K562 (cell line): ENCODE results near the gene DLGAP1. TPM values are rescaled to one million over a fixed set of nuclear protein-coding genes. Genes with fewer than 3 reads are reported as not detected.

Source experiments
- ARID1B ChIP-seq: fragments of 450-650 bp; IDR thresholded peaks from 2 replicates; pipeline ENCODE4 v1.6.1; 2016; ENCODE audit warnings: antibody characterized with exemption, mild to moderate bottlenecking, inconsistent platforms
- BHLHE40 ChIP-seq: IDR thresholded peaks from 2 replicates; pipeline ENCODE4 v1.6.1; 2011; ENCODE audit warnings: low read length, improper control_type of control experiment
- CBFA2T3 ChIP-seq: fragments of 450-650 bp; IDR thresholded peaks from 2 replicates; pipeline ENCODE4 v1.6.1; 2017
- CCNT2 ChIP-seq: IDR thresholded peaks from 2 replicates; pipeline ENCODE4 v1.6.1; 2011; ENCODE audit warnings: borderline replicate concordance, low read depth, mild to moderate bottlenecking, moderate library complexity, mixed read lengths, low read length; ENCODE audit not compliant: insufficient read length; ENCODE audit errors: extremely low read depth
- ESRRA ChIP-seq: fragments of 450-650 bp; IDR thresholded peaks from 2 replicates; pipeline ENCODE4 v1.6.1; 2014; ENCODE audit warnings: low read depth, mild to moderate bottlenecking, moderate library complexity, borderline replicate concordance
- FOXJ3 ChIP-seq: sonication (generic); formaldehyde crosslinking; IDR thresholded peaks from 2 replicates; pipeline ENCODE4 v1.4.0; 2020; ENCODE audit warnings: mild to moderate bottlenecking, missing genetic modification reagents
- KLF16 ChIP-seq: IDR thresholded peaks from 2 replicates; pipeline ENCODE4 v1.6.1; 2016; ENCODE audit warnings: antibody characterized with exemption
- MAZ ChIP-seq, 2 experiments: fragments of 450-650 bp in 1 of 2; sonication (generic) in 1 of 2; formaldehyde crosslinking; IDR thresholded peaks in 1 of 2; conservative IDR thresholded peaks in 1 of 2; 2 replicates each; pipeline versions ENCODE4 v1.4.0 to v1.5.0; 2020; ENCODE audit warnings: mild to moderate bottlenecking in 1 of 2, missing genetic modification reagents in 1 of 2
- MTA2 ChIP-seq: fragments of 450-650 bp; IDR thresholded peaks from 2 replicates; pipeline ENCODE4 v1.6.1; 2016; ENCODE audit warnings: low read depth
- PML ChIP-seq: IDR thresholded peaks from 2 replicates; pipeline ENCODE4 v1.6.1; 2012; ENCODE audit warnings: low read length, inconsistent platforms
- POLR2AphosphoS5 ChIP-seq: IDR thresholded peaks from 2 replicates; pipeline ENCODE4 v1.6.1; 2011; ENCODE audit warnings: mild to moderate bottlenecking, low read depth, low read length, moderate library complexity; ENCODE audit not compliant: control insufficient read depth, insufficient read depth
- SMARCB1 ChIP-seq: IDR thresholded peaks from 2 replicates; pipeline ENCODE4 v1.6.1; 2011; ENCODE audit warnings: improper control_type of control experiment, low read depth; ENCODE audit not compliant: insufficient read length
- STAT5A ChIP-seq: IDR thresholded peaks from 2 replicates; pipeline ENCODE4 v1.6.1; 2012; ENCODE audit warnings: low read length, inconsistent platforms, borderline replicate concordance
- TEAD4 ChIP-seq, 2 experiments: sonication (generic) in 1 of 2; formaldehyde crosslinking in 1 of 2; IDR thresholded peaks; 2 replicates each; pipeline versions ENCODE4 v1.6.1 to v1.8.0; 2012 to 2022; ENCODE audit warnings: borderline replicate concordance in 1 of 2, inconsistent platforms in 1 of 2, low read length in 1 of 2, mild to moderate bottlenecking in 1 of 2, missing genetic modification reagents in 1 of 2
- ZNF589 ChIP-seq: fragments of 200-800 bp; sonication (Bioruptor generic); IDR thresholded peaks from 2 replicates; pipeline ENCODE4 v1.6.1; 2016; ENCODE audit warnings: low read depth, missing genetic modification characterization, missing compliant biosample characterization
- ZNF785 ChIP-seq: fragments of 250-450 bp; sonication (Bioruptor Pico); IDR thresholded peaks from 2 replicates; pipeline ENCODE4 v1.4.0; 2020; ENCODE audit warnings: mild to moderate bottlenecking
- polyA plus RNA-seq, 8 experiments: library from polyadenylated mRNA; depleted of rRNA in 4 of 8; stranded (reverse) in 5 of 8; unstranded in 3 of 8; fragments of >200 nt; fragmentation: Nextera tagmentation in 2 of 8; fragmentation: Illumina TruSeq in 1 of 8; extraction: Ambion mirVana in 2 of 8; extraction: Trizol in 1 of 8; gene quantifications; 2 replicates each; pipeline versions ENCODE4 v1.2.1 to v1.2.3, GENCODE V29; 2011 to 2014; ENCODE audit warnings: inconsistent platforms in 1 of 8, missing spikeins in 1 of 8
- total RNA-seq, 7 experiments: library from RNA; depleted of rRNA in 6 of 7; stranded (reverse); fragments of >200 nt in 6 of 7; fragmentation: Illumina TruSeq in 2 of 7; extraction: Trizol in 2 of 7; gene quantifications; 2 replicates each; pipeline versions ENCODE4 v1.2.1 to v1.2.3, GENCODE V29; 2011 to 2021; ENCODE audit warnings: low replicate concordance in 1 of 7
- TF ChIP-seq, protein P1 (sequence below): fragments of 250-450 bp; sonication (Bioruptor Pico); IDR thresholded peaks from 2 replicates; pipeline ENCODE4 v1.8.0; 2021; ENCODE audit warnings: mild to moderate bottlenecking, moderate library complexity
- TF ChIP-seq, protein P2 (sequence below), 3 experiments: fragments of 200-800 bp in 1 of 3; fragments of 250-450 bp in 1 of 3; fragments of 450-650 bp in 1 of 3; sonication (Bioruptor Pico) in 1 of 3; sonication (Bioruptor generic) in 1 of 3; formaldehyde crosslinking in 1 of 3; IDR thresholded peaks; 2 replicates each; pipeline versions ENCODE4 v1.6.1 to v1.8.0; 2016 to 2022; ENCODE audit warnings: mild to moderate bottlenecking in 2 of 3, missing genetic modification characterization in 2 of 3, missing compliant biosample characterization in 1 of 3, moderate library complexity in 1 of 3
- TF ChIP-seq, protein P3 (sequence below), 2 experiments: fragments of 450-650 bp; conservative IDR thresholded peaks; 2 replicates each; pipeline ENCODE4 v1.6.1; 2017; ENCODE audit warnings: mild to moderate bottlenecking in 2 of 2, moderate library complexity in 2 of 2

DLGAP1 gene
- total and polyA plus RNA-seq, 9 of the 15 experiments (the other 6 are each of a cell fraction or from before 2014, with no cell fraction given), result 0.04 to 0.22 (median 0.08) TPM

DNA sequence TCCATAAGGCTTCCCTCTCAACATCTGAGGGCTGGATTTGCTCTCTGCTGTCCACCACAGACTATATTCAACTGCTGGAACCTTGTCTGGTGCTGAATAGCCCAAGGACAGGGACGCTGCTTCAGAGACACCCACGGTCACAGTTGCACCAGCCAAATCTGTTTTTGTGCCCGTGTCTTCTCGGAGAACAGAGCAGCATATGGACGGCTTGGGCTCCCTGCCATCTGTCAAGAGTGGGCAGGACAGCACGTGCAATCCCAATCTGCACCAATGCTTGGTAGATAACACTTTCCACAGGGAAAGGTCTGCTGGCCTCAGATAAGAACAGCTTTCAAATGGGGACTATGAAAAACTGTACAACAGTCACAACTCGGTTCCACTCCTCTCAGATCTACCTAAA, 539.0 kb downstream of the DLGAP1 start (continued):
- TF ChIP-seq ZNF785 (CRISPR knock-in tag) (no peak), CBFA2T3 (peak; percentile 81), MTA2 (peak; percentile 48), STAT5A (0 out of 2 replicates have a peak, but pooled peaks have one; percentile 15), SMARCB1 (no peak), PML (peak; percentile 64; the same call in 1 of the 2 replicates), MAZ (CRISPR knock-in tag; conservative IDR thresholded peaks at IDR 0.05 in 1 of 2, IDR thresholded peaks at IDR 0.05 in 1 of 2) (0 out of 4 replicates have a peak, but pooled peaks of 1 of the 2 experiments have one; percentile 39), ARID1B (peak; percentile 72), POLR2AphosphoS5 (0 out of 2 replicates have a peak, but pooled peaks have one; percentile 18), FOXJ3 (CRISPR knock-in tag) (no peak), ESRRA (0 out of 2 replicates have a peak, but pooled peaks have one; percentile 17), ZNF589 (0 out of 2 replicates have a peak, but pooled peaks have one; percentile 47), BHLHE40 (peak; percentile 95), KLF16 (peak; percentile 58), CCNT2 (peak; percentile 45), TEAD4 (IDR thresholded peaks at IDR 0.05; ENCODE audit: low read length) (peak; percentile 88), TEAD4 (CRISPR knock-in tag; IDR thresholded peaks at IDR 0.05; ENCODE audit: borderline replicate concordance) (no peak)
- TF ChIP-seq, protein P1, sequence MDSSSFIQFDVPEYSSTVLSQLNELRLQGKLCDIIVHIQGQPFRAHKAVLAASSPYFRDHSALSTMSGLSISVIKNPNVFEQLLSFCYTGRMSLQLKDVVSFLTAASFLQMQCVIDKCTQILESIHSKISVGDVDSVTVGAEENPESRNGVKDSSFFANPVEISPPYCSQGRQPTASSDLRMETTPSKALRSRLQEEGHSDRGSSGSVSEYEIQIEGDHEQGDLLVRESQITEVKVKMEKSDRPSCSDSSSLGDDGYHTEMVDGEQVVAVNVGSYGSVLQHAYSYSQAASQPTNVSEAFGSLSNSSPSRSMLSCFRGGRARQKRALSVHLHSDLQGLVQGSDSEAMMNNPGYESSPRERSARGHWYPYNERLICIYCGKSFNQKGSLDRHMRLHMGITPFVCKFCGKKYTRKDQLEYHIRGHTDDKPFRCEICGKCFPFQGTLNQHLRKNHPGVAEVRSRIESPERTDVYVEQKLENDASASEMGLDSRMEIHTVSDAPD (CRISPR knock-in tag), result no peak
- TF ChIP-seq, protein P2, sequence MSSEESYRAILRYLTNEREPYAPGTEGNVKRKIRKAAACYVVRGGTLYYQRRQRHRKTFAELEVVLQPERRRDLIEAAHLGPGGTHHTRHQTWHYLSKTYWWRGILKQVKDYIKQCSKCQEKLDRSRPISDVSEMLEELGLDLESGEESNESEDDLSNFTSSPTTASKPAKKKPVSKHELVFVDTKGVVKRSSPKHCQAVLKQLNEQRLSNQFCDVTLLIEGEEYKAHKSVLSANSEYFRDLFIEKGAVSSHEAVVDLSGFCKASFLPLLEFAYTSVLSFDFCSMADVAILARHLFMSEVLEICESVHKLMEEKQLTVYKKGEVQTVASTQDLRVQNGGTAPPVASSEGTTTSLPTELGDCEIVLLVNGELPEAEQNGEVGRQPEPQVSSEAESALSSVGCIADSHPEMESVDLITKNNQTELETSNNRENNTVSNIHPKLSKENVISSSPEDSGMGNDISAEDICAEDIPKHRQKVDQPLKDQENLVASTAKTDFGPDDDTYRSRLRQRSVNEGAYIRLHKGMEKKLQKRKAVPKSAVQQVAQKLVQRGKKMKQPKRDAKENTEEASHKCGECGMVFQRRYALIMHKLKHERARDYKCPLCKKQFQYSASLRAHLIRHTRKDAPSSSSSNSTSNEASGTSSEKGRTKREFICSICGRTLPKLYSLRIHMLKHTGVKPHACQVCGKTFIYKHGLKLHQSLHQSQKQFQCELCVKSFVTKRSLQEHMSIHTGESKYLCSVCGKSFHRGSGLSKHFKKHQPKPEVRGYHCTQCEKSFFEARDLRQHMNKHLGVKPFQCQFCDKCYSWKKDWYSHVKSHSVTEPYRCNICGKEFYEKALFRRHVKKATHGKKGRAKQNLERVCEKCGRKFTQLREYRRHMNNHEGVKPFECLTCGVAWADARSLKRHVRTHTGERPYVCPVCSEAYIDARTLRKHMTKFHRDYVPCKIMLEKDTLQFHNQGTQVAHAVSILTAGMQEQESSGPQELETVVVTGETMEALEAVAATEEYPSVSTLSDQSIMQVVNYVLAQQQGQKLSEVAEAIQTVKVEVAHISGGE (CRISPR knock-in tag; IDR thresholded peaks at IDR 0.05), result peak in 1 of 3 experiments; percentile 48; a peak in 1 of 6 replicates
- TF ChIP-seq, protein P3, sequence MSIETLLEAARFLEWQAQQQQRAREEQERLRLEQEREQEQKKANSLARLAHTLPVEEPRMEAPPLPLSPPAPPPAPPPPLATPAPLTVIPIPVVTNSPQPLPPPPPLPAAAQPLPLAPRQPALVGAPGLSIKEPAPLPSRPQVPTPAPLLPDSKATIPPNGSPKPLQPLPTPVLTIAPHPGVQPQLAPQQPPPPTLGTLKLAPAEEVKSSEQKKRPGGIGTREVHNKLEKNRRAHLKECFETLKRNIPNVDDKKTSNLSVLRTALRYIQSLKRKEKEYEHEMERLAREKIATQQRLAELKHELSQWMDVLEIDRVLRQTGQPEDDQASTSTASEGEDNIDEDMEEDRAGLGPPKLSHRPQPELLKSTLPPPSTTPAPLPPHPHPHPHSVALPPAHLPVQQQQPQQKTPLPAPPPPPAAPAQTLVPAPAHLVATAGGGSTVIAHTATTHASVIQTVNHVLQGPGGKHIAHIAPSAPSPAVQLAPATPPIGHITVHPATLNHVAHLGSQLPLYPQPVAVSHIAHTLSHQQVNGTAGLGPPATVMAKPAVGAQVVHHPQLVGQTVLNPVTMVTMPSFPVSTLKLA (conservative IDR thresholded peaks at IDR 0.05), result 0 out of 4 replicates have a peak, but pooled peaks of 1 of the 2 experiments have one; percentile 19
